Measurements from ENCODE around the gene RSPO3. TPM values are rescaled to one million over a fixed set of nuclear protein-coding genes. Genes with fewer than 3 reads are reported as not detected.
"Not testable (repeated sequence)": the region's sequence is repeated elsewhere in the genome, so short reads cannot be mapped to it uniquely, and the experiment has no call there.

The RSPO3 gene
- total RNA-seq, 1 experiment from 2014 or later, result not detected

GRCh38 chr6:127212376-127212775 lies 93.9 kb downstream of the RSPO3 start:
- intact Hi-C loops (cut with micrococcal nuclease), result no loop called here
- RAD21 ChIA-PET (ENCODE audit: low non-redundant PET in 1 of 2, low total read pairs in 2 of 2, uncharacterized antibody in 2 of 2, unreplicated experiment in 2 of 2), result no interaction called here
- no TSS peak for BruUV-seq (replicated peaks)

DNA sequence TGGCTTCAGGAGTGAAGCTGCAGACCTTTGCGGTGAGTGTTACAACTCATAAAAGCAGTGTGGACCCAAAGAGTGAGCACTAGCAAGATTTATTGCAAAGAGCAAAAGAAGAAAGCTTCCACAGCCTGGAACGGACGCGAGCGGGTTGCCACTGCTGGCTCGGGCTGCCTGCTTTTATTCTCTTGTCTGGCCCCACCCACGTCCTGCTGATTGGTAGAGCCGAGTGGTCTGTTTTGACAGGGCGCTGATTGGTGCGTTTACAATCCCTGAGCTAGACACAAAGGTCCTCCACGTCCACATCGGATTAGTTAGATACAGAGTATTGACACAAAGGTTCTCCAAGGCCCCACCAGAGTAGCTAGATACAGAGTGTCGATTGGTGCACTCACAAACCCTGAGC lies 95.6 kb downstream of the RSPO3 start:
- H3K36me3 ChIP-seq (ENCODE audit: control insufficient read depth in 1 of 2, insufficient read depth in 2 of 2, low read length in 2 of 2); CTCF ChIA-PET; POLR2A ChIA-PET; H3K4me1 ChIP-seq (ENCODE audit: control insufficient read depth in 1 of 2, insufficient read depth in 2 of 2, low read length in 2 of 2); ATAC-seq; H2AFZ ChIP-seq (ENCODE audit: low read depth, low read length, poor library complexity, severe bottlenecking); intact Hi-C loops (cut with micrococcal nuclease); H3K27ac ChIP-seq (ENCODE audit: low read depth, low read length); DNase-seq (ENCODE audit: low read depth, low spot score); H3K79me2 ChIP-seq (ENCODE audit: insufficient read depth, low read length); H3K9ac ChIP-seq (ENCODE audit: low read length); H3K9me2 ChIP-seq (ENCODE audit: insufficient read depth); H3K4me3 ChIP-seq (replicated peaks in 1 of 2; ENCODE audit: low read depth in 1 of 2, low read length in 2 of 2); H3K27me3 ChIP-seq (ENCODE audit: insufficient read depth, low read length); BruUV-seq (replicated peaks); H3K9me3 ChIP-seq (ENCODE audit: control insufficient read depth in 1 of 2, insufficient read depth in 1 of 2, low read depth in 1 of 2, low read length in 2 of 2); RAD21 ChIA-PET (ENCODE audit: low non-redundant PET in 1 of 2, low total read pairs in 2 of 2, uncharacterized antibody in 2 of 2, unreplicated experiment in 2 of 2); H3K4me2 ChIP-seq (ENCODE audit: low read length); H4K20me1 ChIP-seq (ENCODE audit: insufficient read depth): not testable (repeated sequence)

More at GRCh38 chr6:127212376-127212775, 93.9 kb downstream of the RSPO3 start:
- Histone ChIP-seq H3K4me2 (ENCODE audit: low read length) (no peak overlapping the region), H3K27me3 (ENCODE audit: insufficient read depth, low read length) (no peaks in the 10 kb centered on the region), H3K79me2 (ENCODE audit: insufficient read depth, low read length) (no peaks in the 10 kb centered on the region), H3K9me2 (ENCODE audit: insufficient read depth) (no peaks in the 10 kb centered on the region), H3K9me3 (ENCODE audit: control insufficient read depth in 1 of 2, insufficient read depth in 1 of 2, low read depth in 1 of 2, low read length in 2 of 2) (no peaks in the 10 kb centered on the region), H4K20me1 (ENCODE audit: insufficient read depth) (no peaks in the 10 kb centered on the region), H2AFZ (ENCODE audit: low read depth, low read length, poor library complexity, severe bottlenecking) (no peak overlapping the region), H3K4me3 (replicated peaks in 1 of 2; ENCODE audit: low read depth in 1 of 2, low read length in 2 of 2) (no peak overlapping the region), H3K27ac (ENCODE audit: low read depth, low read length) (no peak overlapping the region), H3K4me1 (ENCODE audit: control insufficient read depth in 1 of 2, insufficient read depth in 2 of 2, low read length in 2 of 2) (no peaks in the 10 kb centered on the region), H3K36me3 (ENCODE audit: control insufficient read depth in 1 of 2, insufficient read depth in 2 of 2, low read length in 2 of 2) (no peaks in the 10 kb centered on the region), H3K9ac (ENCODE audit: low read length) (no peak overlapping the region)
- ChIA-PET POLR2A (no interaction called here), CTCF (no interaction called here)
- TF ChIP-seq CEBPB (IDR thresholded peaks at IDR 0.05; ENCODE audit: low read depth) (no peak), EZH2 (IDR thresholded peaks at IDR 0.05) (no peak), ZNF274 (IDR thresholded peaks at IDR 0.05; ENCODE audit: low read depth, low read length) (no peak), SP1 (IDR thresholded peaks at IDR 0.05; ENCODE audit: low read depth) (no peak), JUND (IDR thresholded peaks at IDR 0.05) (no peak), FOSL1 (IDR thresholded peaks at IDR 0.05; ENCODE audit: low read depth) (no peak), ELF1 (IDR thresholded peaks at IDR 0.05; ENCODE audit: borderline replicate concordance, low read depth) (no peak), TCF7L2 (IDR thresholded peaks at IDR 0.05; ENCODE audit: borderline replicate concordance, extremely low read depth, insufficient read depth, insufficient read length) (no peak)
- no peak for ATAC-seq
- no peak for DNase-seq (ENCODE audit: low read depth, low spot score)

DNA sequence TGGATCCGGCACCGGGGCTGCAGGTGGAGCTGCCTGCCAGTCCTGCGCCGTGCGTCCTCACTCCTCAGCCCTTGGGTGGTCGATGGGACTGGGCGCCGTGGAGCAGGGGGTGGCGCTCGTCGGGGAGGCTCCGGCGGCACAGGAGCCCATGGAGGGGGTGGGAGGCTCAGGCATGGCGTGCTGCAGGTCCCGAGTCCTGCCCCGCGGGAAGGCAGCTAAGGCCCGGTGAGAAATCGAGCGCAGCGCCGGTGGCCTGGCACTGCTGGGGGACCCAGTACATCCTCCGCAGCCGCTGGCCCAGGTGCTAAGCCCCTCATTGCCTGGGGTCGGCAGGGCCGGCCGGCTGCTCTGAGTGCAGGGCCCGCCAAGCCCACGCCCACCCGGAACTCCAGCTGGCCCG lies 96.1 kb downstream of the RSPO3 start:
- H3K9me2 ChIP-seq (ENCODE audit: insufficient read depth); H3K4me1 ChIP-seq (ENCODE audit: control insufficient read depth in 1 of 2, insufficient read depth in 2 of 2, low read length in 2 of 2); H3K9ac ChIP-seq (ENCODE audit: low read length); ATAC-seq; H4K20me1 ChIP-seq (ENCODE audit: insufficient read depth); CTCF ChIA-PET; H3K4me3 ChIP-seq (replicated peaks in 1 of 2; ENCODE audit: low read depth in 1 of 2, low read length in 2 of 2); H2AFZ ChIP-seq (ENCODE audit: low read depth, low read length, poor library complexity, severe bottlenecking); H3K4me2 ChIP-seq (ENCODE audit: low read length); H3K27me3 ChIP-seq (ENCODE audit: insufficient read depth, low read length); H3K36me3 ChIP-seq (ENCODE audit: control insufficient read depth in 1 of 2, insufficient read depth in 2 of 2, low read length in 2 of 2); H3K9me3 ChIP-seq (ENCODE audit: control insufficient read depth in 1 of 2, insufficient read depth in 1 of 2, low read depth in 1 of 2, low read length in 2 of 2); RAD21 ChIA-PET (ENCODE audit: low non-redundant PET in 1 of 2, low total read pairs in 2 of 2, uncharacterized antibody in 2 of 2, unreplicated experiment in 2 of 2); DNase-seq (ENCODE audit: low read depth, low spot score); intact Hi-C loops (cut with micrococcal nuclease); POLR2A ChIA-PET; H3K27ac ChIP-seq (ENCODE audit: low read depth, low read length); BruUV-seq (replicated peaks); H3K79me2 ChIP-seq (ENCODE audit: insufficient read depth, low read length): not testable (repeated sequence)
